CD4-positive, alpha-beta T cell treated with Interleukin-1 beta for 1 hour (primary cell): ENCODE measurements around the gene PRLH.

Source experiments
- DNase-seq, 2 donors: peaks; one replicate each; pipeline ENCODE4 v3.0.0-alpha.2; 2020 to 2022

Gene PRLH

DNA sequence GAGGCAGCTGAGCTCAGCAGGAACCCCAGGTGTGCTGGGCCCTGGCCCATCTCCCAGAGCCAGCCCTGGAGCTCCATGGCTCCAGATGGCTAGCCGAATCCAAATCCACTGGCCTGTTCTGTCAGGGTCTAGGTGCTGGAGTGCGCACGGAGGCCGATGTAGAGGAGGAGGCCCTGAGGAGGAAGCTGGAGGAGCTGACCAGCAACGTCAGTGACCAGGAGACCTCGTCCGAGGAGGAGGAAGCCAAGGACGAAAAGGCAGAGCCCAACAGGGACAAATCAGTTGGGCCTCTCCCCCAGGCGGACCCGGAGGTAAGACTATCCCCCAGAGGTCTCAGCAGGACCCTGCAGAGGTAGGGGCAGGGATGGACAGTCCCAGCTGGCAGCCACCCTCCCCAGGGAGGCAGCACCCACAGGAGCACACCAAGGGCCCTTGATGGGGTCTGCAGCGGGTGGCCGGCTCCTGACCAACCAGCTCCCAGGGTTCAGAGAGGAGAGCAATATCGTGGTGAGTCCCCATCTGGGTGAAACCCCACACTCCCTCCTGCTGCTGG, 26.1 kb upstream of the PRLH start:
- no peak for DNase-seq

DNA sequence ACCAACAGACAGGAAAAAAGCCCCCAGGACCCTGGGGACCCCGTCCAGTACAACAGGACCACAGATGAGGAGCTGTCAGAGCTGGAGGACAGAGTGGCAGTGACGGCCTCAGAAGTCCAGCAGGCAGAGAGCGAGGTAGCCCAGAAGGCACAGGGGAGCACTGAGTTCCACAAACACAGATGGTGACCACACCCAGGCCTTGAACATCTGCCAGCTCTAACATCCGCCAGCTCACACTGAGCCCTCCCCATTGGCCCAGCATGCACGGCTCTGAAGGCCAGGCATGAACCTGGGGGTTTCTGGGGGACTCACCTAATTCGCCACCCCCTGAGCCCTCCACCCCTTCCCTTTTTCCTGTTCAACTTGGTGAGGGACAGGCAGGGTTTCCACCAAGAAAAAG, 25.6 kb upstream of the PRLH start:
- no peak for DNase-seq

DNA sequence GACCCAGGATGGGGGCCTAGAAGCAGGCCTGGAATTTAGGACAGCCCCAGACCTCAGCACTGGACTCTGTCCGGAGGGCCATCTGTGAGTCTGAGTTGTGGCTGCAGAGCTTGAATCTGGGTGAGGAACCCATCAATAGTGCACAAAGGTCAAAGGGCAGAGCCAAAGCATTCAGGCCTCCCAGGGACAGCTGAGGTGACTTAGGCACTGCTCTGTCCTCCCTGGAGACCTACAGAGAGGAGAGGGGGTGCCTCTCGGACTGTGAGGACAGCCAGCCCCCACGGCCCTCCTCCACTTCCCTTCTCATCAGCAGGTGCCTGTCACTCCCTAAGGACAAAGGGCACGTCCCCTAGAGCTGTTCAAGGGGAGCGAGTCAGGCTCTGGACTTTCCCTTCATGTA, 25.1 kb upstream of the PRLH start:
- no peak for DNase-seq

GRCh38 chr2:237542001-237542704, 24.2 kb upstream of the PRLH start:
- no peak for DNase-seq

- DNase-seq = no peak
Measured at GRCh38 chr2:237546040-237546875, 20.1 kb upstream of the PRLH start.

GRCh38 chr2:237546876-237547395, 19.4 kb upstream of the PRLH start:
- no peak for DNase-seq

GRCh38 chr2:237547841-237548416, 18.4 kb upstream of the PRLH start:
- DNase-seq = no peak

GRCh38 chr2:237549216-237549615, 17.2 kb upstream of the PRLH start:
- no peak for DNase-seq

- DNase-seq = no peak
Measured at GRCh38 chr2:237549643-237550415, 16.5 kb upstream of the PRLH start.

GRCh38 chr2:237551071-237551574, 15.3 kb upstream of the PRLH start:
- no peak for DNase-seq

- DNase-seq = no peak
Measured at GRCh38 chr2:237552908-237553307, 13.5 kb upstream of the PRLH start.

GRCh38 chr2:237553948-237554347, 12.4 kb upstream of the PRLH start:
- DNase-seq = no peak

DNA sequence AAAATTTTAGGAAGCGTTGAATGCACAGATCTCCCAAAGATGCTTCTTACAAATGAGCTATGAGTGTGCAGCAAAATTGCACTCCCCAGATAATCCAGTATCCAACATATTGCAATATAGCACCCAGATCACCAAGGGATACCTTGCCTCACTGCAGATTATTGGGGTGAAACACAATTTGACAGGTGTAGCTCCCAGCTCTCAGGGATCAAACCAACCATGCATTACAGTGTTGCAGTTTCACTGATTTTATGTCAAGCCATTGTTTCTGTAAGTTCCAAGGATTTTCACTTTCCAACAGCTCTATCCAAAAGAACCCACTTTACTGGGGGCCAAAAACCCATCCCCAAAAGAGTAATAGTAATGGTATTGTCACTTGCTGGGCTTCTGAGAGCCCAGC, 10.8 kb upstream of the PRLH start:
- DNase-seq = no peak

DNA sequence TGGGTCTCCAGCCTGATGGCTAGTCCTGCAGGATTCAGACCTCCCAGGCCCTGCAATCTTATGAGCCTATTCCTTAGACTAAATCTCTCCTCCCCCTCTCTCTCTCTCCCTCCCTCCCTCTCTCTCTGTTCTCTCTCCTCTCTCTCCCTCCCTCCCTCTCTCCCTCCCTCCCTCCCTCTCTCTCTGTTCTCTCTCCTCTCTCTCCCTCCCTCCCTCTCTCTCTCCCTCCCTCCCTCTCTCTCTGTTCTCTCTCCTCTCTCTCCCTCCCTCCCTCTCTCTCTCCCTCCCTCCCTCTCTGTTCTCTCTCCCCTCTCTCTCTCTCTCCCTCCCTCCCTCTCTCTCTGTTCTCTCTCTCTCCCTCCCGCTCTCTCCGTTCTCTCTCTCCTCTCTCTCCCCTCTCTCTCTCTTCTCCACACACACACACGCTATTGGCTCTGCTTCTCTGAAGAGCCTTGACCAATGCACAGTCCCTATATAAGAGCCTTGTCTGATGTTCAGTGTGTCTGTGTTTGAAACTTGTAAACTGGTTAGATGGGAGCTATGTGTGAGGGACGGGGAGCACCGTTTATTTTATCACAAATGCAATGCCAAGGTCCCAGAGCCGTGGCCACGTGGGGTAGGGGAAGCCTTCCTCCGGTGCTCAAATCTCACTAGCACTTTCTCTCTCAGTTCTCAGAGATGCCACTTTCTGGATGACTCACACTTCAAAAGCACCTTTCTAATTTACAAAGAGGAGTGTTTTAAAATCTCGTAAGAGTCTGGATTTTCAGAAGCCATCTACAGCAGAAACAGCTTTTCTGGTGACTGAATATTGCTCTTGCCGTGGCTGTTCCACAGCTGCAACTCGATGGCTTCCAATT, 9.4 kb upstream of the PRLH start:
- DNase-seq = no peak

- no peak for DNase-seq
Measured at GRCh38 chr2:237557633-237558015, 8.8 kb upstream of the PRLH start.

GRCh38 chr2:237558961-237559641, 7.3 kb upstream of the PRLH start:
- DNase-seq = no peak

DNA sequence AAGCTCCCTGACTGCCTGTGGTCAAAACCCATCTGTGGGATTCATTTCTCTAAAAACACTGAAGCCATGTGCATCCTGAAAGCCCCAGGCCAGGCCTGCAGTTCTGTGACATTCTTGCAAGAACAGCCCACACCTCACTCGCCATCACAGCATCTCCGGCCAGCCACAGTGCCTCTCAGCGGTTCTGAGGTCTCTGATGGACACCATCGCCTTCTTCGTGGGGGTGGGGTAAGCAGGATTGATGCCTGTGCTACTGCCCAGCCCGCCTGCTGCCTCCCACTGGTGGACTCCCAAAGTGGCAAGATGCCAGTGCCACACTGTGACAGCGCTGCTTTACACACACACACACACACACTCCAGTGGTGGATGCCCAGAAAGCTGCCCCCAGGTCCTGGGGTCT, 5.2 kb upstream of the PRLH start:
- no peak for DNase-seq

DNA sequence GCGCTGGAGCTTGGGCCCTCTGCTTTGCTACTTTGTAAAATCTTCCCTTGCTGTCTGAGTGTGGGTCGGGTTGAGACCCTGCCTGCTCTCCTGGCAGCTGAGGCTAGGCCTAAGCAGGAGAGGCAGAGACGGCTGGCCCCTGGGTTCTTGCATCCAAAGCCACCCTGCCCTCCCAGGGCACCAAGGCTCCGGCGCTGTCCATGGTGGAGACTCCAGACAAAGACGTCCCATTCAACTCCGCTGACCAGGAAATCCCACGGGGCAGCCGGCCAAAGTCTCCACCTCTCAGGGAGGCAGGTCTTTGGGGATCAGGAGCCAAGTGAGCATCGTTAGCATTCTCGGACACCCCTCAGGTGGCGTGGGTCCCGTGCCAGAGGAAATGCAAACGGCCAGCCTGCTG, 2.6 kb upstream of the PRLH start:
- no peak for DNase-seq

DNA sequence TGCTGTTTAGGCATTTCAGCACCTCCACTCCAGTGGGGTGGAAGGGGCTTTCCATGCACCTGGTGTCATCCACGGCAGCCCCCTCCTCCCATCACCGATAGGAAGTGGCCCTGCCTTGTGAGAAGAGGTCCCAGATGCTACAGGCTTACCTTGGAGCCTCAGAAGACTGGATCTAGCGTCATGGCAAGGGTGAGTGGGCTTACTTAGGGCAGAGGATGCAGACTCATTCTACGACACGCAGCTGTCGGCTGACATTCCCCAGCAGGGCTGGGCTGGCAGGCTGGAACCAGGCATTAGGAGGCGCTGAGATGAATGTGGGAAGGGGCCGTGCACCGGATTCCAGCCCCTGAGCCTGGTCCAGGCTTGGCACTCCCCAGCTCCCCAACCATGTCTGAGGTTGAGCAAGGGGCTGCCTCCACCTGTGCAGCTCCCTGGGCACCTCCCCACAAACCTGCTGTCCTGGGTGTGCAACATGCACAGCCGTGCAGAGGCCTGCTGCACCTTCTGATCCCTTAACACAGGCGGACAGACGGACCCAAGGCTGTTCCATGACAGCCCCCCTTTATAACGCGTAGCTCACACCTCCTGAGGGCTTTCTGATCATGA, 1.7 kb upstream of the PRLH start:
- DNase-seq = no peak

GRCh38 chr2:237565974-237566373, 400 bp upstream of the PRLH start:
- DNase-seq = no peak
